GM06990 (cell line): ENCODE results near the gene STK32B.

ENCODE experiments used
- DNase-seq: peaks from one replicate; pipeline ENCODE4 v3.0.0-alpha.2; 2011; ENCODE audit not compliant: insufficient read length; ENCODE audit errors: extremely low read depth
- H3K27me3 ChIP-seq: replicated peaks from 2 replicates; pipeline ENCODE4 v1.6.0; 2011; ENCODE audit warnings: low read length; ENCODE audit not compliant: control insufficient read depth, insufficient read depth
- H3K36me3 ChIP-seq: 2 replicates; pipeline ENCODE4 v1.5.1; 2011; ENCODE audit warnings: low read length; ENCODE audit not compliant: control insufficient read depth, insufficient read depth
- H3K4me3 ChIP-seq: replicated peaks from 2 replicates; pipeline ENCODE4 v1.5.1; 2011; ENCODE audit warnings: low read depth, mild to moderate bottlenecking, control low read depth, low read length
- CTCF ChIP-seq: IDR thresholded peaks from 2 replicates; pipeline ENCODE4 v1.5.1; 2011; ENCODE audit warnings: low read length, control low read depth, mild to moderate bottlenecking, inconsistent platforms; ENCODE audit not compliant: insufficient read depth, poor library complexity, severe bottlenecking

Gene STK32B

GRCh38 chr4:5391492-5391891, 340.2 kb downstream of the STK32B start:
- Histone ChIP-seq H3K4me3 (no peak overlapping the region), H3K36me3 (no peaks in the 10 kb centered on the region), H3K27me3 (no peaks in the 10 kb centered on the region)
- no peak for DNase-seq
- TF ChIP-seq CTCF, result no peak

- DNase-seq, result no peak
- Histone ChIP-seq H3K4me3 (no peak overlapping the region), H3K27me3 (no peaks in the 10 kb centered on the region), H3K36me3 (no peaks in the 10 kb centered on the region)
- no peak for TF ChIP-seq CTCF
Measured at GRCh38 chr4:5393911-5394513, 342.7 kb downstream of the STK32B start.

- TF ChIP-seq CTCF, result no peak
- no peaks in the 10 kb centered on the region for H3K27me3 ChIP-seq
- DNase-seq, result no peak
- no peak overlapping the region for H3K4me3 ChIP-seq
- no peaks in the 10 kb centered on the region for H3K36me3 ChIP-seq
Measured at GRCh38 chr4:5395781-5396180, 344.5 kb downstream of the STK32B start.

- Histone ChIP-seq H3K27me3 (no peaks in the 10 kb centered on the region), H3K36me3 (no peaks in the 10 kb centered on the region), H3K4me3 (no peak overlapping the region)
- no peak for TF ChIP-seq CTCF
- DNase-seq, result no peak
Measured at GRCh38 chr4:5398056-5398455, 346.8 kb downstream of the STK32B start.

GRCh38 chr4:5399124-5399523, 347.8 kb downstream of the STK32B start:
- Histone ChIP-seq H3K4me3 (no peak overlapping the region), H3K36me3 (no peaks in the 10 kb centered on the region), H3K27me3 (no peaks in the 10 kb centered on the region)
- TF ChIP-seq CTCF, result no peak
- DNase-seq, result no peak
